ENCODE results near the gene CALM1.

The CALM1 gene

GRCh38 chr14:90440592-90440991 lies 43.8 kb downstream of the CALM1 start:
- DNase-seq: no peak

GRCh38 chr14:90442388-90442787 lies 45.6 kb downstream of the CALM1 start:
- no peak for DNase-seq

- no peak for DNase-seq
Measured at GRCh38 chr14:90443161-90444076, 46.6 kb downstream of the CALM1 start.

GRCh38 chr14:90444077-90444696 lies 47.4 kb downstream of the CALM1 start:
- DNase-seq: no peak

GRCh38 chr14:90445011-90445410 lies 48.2 kb downstream of the CALM1 start:
- DNase-seq: no peak

GRCh38 chr14:90446405-90446804 lies 49.6 kb downstream of the CALM1 start:
- no peak for DNase-seq

- no peak for DNase-seq
Measured at GRCh38 chr14:90447720-90448497, 51.1 kb downstream of the CALM1 start.

- DNase-seq: no peak
Measured at GRCh38 chr14:90449411-90449810, 52.6 kb downstream of the CALM1 start.

GRCh38 chr14:90450151-90450550 lies 53.3 kb downstream of the CALM1 start:
- no peak for DNase-seq

GRCh38 chr14:90450667-90451066 lies 53.8 kb downstream of the CALM1 start:
- no peak for DNase-seq

- DNase-seq: no peak
Measured at GRCh38 chr14:90451443-90451842, 54.6 kb downstream of the CALM1 start.

- no peak for DNase-seq
Measured at GRCh38 chr14:90451961-90452360, 55.1 kb downstream of the CALM1 start.

GRCh38 chr14:90452366-90452765 lies 55.5 kb downstream of the CALM1 start:
- DNase-seq: no peak

- DNase-seq: peak in 28 of 51 donors; percentile 6 to 74 (median 36)
Measured at GRCh38 chr14:90453401-90453951, 56.6 kb downstream of the CALM1 start.

- DNase-seq: peak; percentile 54 to 98 (median 92)
Measured at GRCh38 chr14:90454041-90455000, 57.5 kb downstream of the CALM1 start.

GRCh38 chr14:90455100-90455571 lies 58.3 kb downstream of the CALM1 start:
- DNase-seq: peak in 2 of 51 donors; percentile 9 to 22

- peak in 12 of 51 donors; percentile 8 to 69 (median 40) for DNase-seq
Measured at GRCh38 chr14:90456551-90456950, 59.7 kb downstream of the CALM1 start.

GRCh38 chr14:90457186-90457585 lies 60.4 kb downstream of the CALM1 start:
- no peak for DNase-seq
